ENCODE results near the gene EPHA4.

The EPHA4 gene

GRCh38 chr2:221399183-221399582 is 172.9 kb downstream of the EPHA4 start:
- H3K4me1 ChIP-seq, result no peaks in the 10 kb centered on the region
- intact Hi-C loops (cut with DNase I; ENCODE audit: low total_unique reads), result no loop called here
- H3K27ac ChIP-seq, result no peak overlapping the region
- H3K36me3 ChIP-seq, result no peaks in the 10 kb centered on the region
- no peaks in the 10 kb centered on the region for H3K9me3 ChIP-seq
- no peaks in the 10 kb centered on the region for H3K27me3 ChIP-seq
- H3K4me3 ChIP-seq, result no peak overlapping the region
- no peak for TF ChIP-seq CTCF (IDR thresholded peaks at IDR 0.05)
- no peak for DNase-seq

GRCh38 chr2:221397187-221397586 is 174.9 kb downstream of the EPHA4 start:
- Histone ChIP-seq H3K4me3 (no peak overlapping the region), H3K9me3 (no peaks in the 10 kb centered on the region), H3K27ac (no peak overlapping the region), H3K36me3 (no peaks in the 10 kb centered on the region), H3K4me1 (no peaks in the 10 kb centered on the region), H3K27me3 (no peaks in the 10 kb centered on the region)
- DNase-seq, result no peak
- TF ChIP-seq CTCF (IDR thresholded peaks at IDR 0.05), result no peak
- intact Hi-C loops (cut with DNase I; ENCODE audit: low total_unique reads), result no loop called here

- intact Hi-C loops (cut with DNase I; ENCODE audit: low total_unique reads), result no loop called here
- no peak for TF ChIP-seq CTCF (IDR thresholded peaks at IDR 0.05)
- H3K27ac ChIP-seq, result no peak overlapping the region
- H3K4me3 ChIP-seq, result no peak overlapping the region
- H3K36me3 ChIP-seq, result no peaks in the 10 kb centered on the region
- no peaks in the 10 kb centered on the region for H3K4me1 ChIP-seq
- H3K27me3 ChIP-seq, result no peaks in the 10 kb centered on the region
- H3K9me3 ChIP-seq, result no peaks in the 10 kb centered on the region
- no peak for DNase-seq
These were observed 179.7 kb downstream of the EPHA4 start for GRCh38 chr2:221392228-221392881.

GRCh38 chr2:221390878-221391277 is 181.2 kb downstream of the EPHA4 start:
- no peaks in the 10 kb centered on the region for H3K4me1 ChIP-seq
- no peak for DNase-seq
- H3K27me3 ChIP-seq, result no peaks in the 10 kb centered on the region
- no peaks in the 10 kb centered on the region for H3K9me3 ChIP-seq
- no peak for TF ChIP-seq CTCF (IDR thresholded peaks at IDR 0.05)
- no peaks in the 10 kb centered on the region for H3K36me3 ChIP-seq
- no peak overlapping the region for H3K4me3 ChIP-seq
- no peak overlapping the region for H3K27ac ChIP-seq
- intact Hi-C loops (cut with DNase I; ENCODE audit: low total_unique reads), result no loop called here

GRCh38 chr2:221389904-221390303 is 182.2 kb downstream of the EPHA4 start:
- Histone ChIP-seq H3K27ac (no peak overlapping the region), H3K36me3 (no peaks in the 10 kb centered on the region), H3K4me1 (no peaks in the 10 kb centered on the region), H3K9me3 (no peaks in the 10 kb centered on the region), H3K4me3 (no peak overlapping the region), H3K27me3 (no peaks in the 10 kb centered on the region)
- TF ChIP-seq CTCF (IDR thresholded peaks at IDR 0.05), result no peak
- no peak for DNase-seq
- intact Hi-C loops (cut with DNase I; ENCODE audit: low total_unique reads), result no loop called here

GRCh38 chr2:221389421-221389820 is 182.7 kb downstream of the EPHA4 start:
- TF ChIP-seq CTCF (IDR thresholded peaks at IDR 0.05), result no peak
- no peak for DNase-seq
- H3K36me3 ChIP-seq, result no peaks in the 10 kb centered on the region
- H3K27ac ChIP-seq, result no peak overlapping the region
- intact Hi-C loops (cut with DNase I; ENCODE audit: low total_unique reads), result no loop called here
- H3K27me3 ChIP-seq, result no peaks in the 10 kb centered on the region
- H3K4me1 ChIP-seq, result no peaks in the 10 kb centered on the region
- no peaks in the 10 kb centered on the region for H3K9me3 ChIP-seq
- no peak overlapping the region for H3K4me3 ChIP-seq
